Naive thymus-derived CD8-positive, alpha-beta T cell (primary cell): ENCODE results near the gene YIPF3. TPM values are rescaled to one million over a fixed set of nuclear protein-coding genes. Genes with fewer than 3 reads are reported as not detected.
"Not testable (repeated sequence)": the region's sequence is repeated elsewhere in the genome, so short reads cannot be mapped to it uniquely, and the experiment has no call there.

Source experiments
- ATAC-seq, 2 donors: fragments of 150-1000 bp; cut with Tn5 transposase in 1 of 2; sonication (Bioruptor Pico), chemical (Tn5 transposase) in 1 of 2; 1 replicate in 1 of 2; 2 replicates in 1 of 2; pipeline ENCODE4 v1.10.0; 2021; ENCODE audit warnings: mild to moderate bottlenecking in 2 of 2, moderate library complexity in 2 of 2
- POLR2A ChIA-PET: fragments of 350-600 bp; sonication (Branson Sonifier 250); formaldehyde crosslinking; loops from one replicate; lab custom pipeline; 2021; ENCODE audit warnings: antibody characterized with exemption; lab: Charles Lee
- DNase-seq, 10 donors: peaks; one replicate each; pipeline versions ENCODE4 v3.0.0 to v3.0.0-alpha.2; 2020 to 2022
- H3K27ac Mint-ChIP-seq, 10 donors: one replicate each; pipeline ENCODE4 v1.8.0; 2020 to 2022; ENCODE audit warnings: mild to moderate bottlenecking in 10 of 10, mixed read lengths in 10 of 10, moderate library complexity in 4 of 10, inconsistent platforms in 1 of 10
- H3K27me3 Mint-ChIP-seq, 5 donors: one replicate each; pipeline ENCODE4 v1.8.0; 2021 to 2022; ENCODE audit warnings: mixed read lengths in 5 of 5
- H3K36me3 Mint-ChIP-seq, 3 donors: one replicate each; pipeline ENCODE4 v1.8.0; 2020 to 2022; ENCODE audit warnings: mixed read lengths in 3 of 3, mild to moderate bottlenecking in 2 of 3, inconsistent platforms in 1 of 3
- H3K4me1 Mint-ChIP-seq, 4 donors: one replicate each; pipeline ENCODE4 v1.8.0; 2021 to 2022; ENCODE audit warnings: mixed read lengths in 4 of 4
- H3K4me3 Mint-ChIP-seq, 10 donors: one replicate each; pipeline ENCODE4 v1.8.0; 2020 to 2022; ENCODE audit warnings: mild to moderate bottlenecking in 10 of 10, mixed read lengths in 10 of 10, moderate library complexity in 6 of 10, inconsistent platforms in 1 of 10
- H3K9me3 Mint-ChIP-seq, 9 donors: one replicate each; pipeline ENCODE4 v1.8.0; 2020 to 2022; ENCODE audit warnings: mixed read lengths in 9 of 9, mild to moderate bottlenecking in 3 of 9, inconsistent platforms in 1 of 9, moderate library complexity in 1 of 9
- polyA plus RNA-seq, 3 donors: library from polyadenylated mRNA; unstranded; fragments of 300-500 nt; fragmentation: Illumina TruSeq; gene quantifications; one replicate each; pipeline ENCODE4 v1.2.3, GENCODE V29; 2021
- total RNA-seq, 8 experiments: library from RNA in 2 of 8; stranded (reverse) in 2 of 8; gene quantifications; one replicate each; pipeline ENCODE4 v1.2.3 and lab custom pipeline; 2021 to 2026

The YIPF3 gene
- total and polyA plus RNA-seq, 5 experiments from 2014 or later: 58.4 to 77.5 (median 70.4) TPM

- DNase-seq: peak in 1 of 10 donors; percentile 58
These were observed 8.1 kb downstream of the YIPF3 start for GRCh38 chr6:43508481-43509141.

GRCh38 chr6:43506667-43507471 is 9.9 kb downstream of the YIPF3 start:
- H3K4me1 Mint-ChIP-seq: peaks cover 10 to 34% (median 20%) of the 10 kb centered on the region in 4 donors
- no peak overlapping the region for H3K4me3 Mint-ChIP-seq
- ATAC-seq: peak; percentile 59 to 76
- H3K36me3 Mint-ChIP-seq: peaks cover 5 to 46% (median 6%) of the 10 kb centered on the region in 3 donors
- peak; percentile 61 to 86 (median 78) for DNase-seq
- peak overlapping the region in 7 of 10 donors; percentile 28 to 73 (median 55) for H3K27ac Mint-ChIP-seq
- H3K9me3 Mint-ChIP-seq: no peaks in the 10 kb centered on the region
- peaks cover 14 to 26% (median 18%) of the 10 kb centered on the region in 5 donors for H3K27me3 Mint-ChIP-seq
- POLR2A ChIA-PET: interaction anchor here (0.5 to 4.3 kb wide), 8 partner anchors 10 to 123 kb away, joined by 3 to 17 read pairs (median 4); partner anchors contain the start of genes ABCC10, DLK2, POLR1C and YIPF3

More at GRCh38 chr6:43508481-43509141, 8.1 kb downstream of the YIPF3 start:
- Mint-ChIP-seq H3K4me1 (peaks cover 12 to 39% (median 28%) of the 10 kb centered on the region in 4 donors), H3K27me3 (peaks cover 14 to 26% (median 18%) of the 10 kb centered on the region in 5 donors), H3K4me3 (peak overlapping the region; percentile 69 to 93 (median 84)), H3K36me3 (peaks cover 4 to 47% (median 6%) of the 10 kb centered on the region in 3 donors), H3K27ac (peak overlapping the region in 7 of 10 donors; percentile 11 to 91 (median 43)), H3K9me3 (no peaks in the 10 kb centered on the region)
- POLR2A ChIA-PET: interaction anchor here (4.3 kb wide), 1 partner anchor 8 kb away, joined by 17 read pairs; the partner anchor contains the start of genes POLR1C and YIPF3
- ATAC-seq: no peak

GRCh38 chr6:43506171-43506570 is 10.6 kb downstream of the YIPF3 start:
- POLR2A ChIA-PET: interaction anchor here (1.2 to 4.3 kb wide), 6 partner anchors 10 to 79 kb away, joined by 3 to 17 read pairs (median 4); partner anchors contain the start of genes ABCC10, DLK2, POLR1C and YIPF3
- ATAC-seq (no peak), DNase-seq (no peak)
- Mint-ChIP-seq H3K9me3 (no peaks in the 10 kb centered on the region), H3K36me3 (peaks cover 3 to 46% (median 10%) of the 10 kb centered on the region in 3 donors), H3K27me3 (peaks cover 14 to 26% (median 18%) of the 10 kb centered on the region in 5 donors), H3K4me3 (no peak overlapping the region), H3K4me1 (peaks cover 10 to 27% (median 17%) of the 10 kb centered on the region in 4 donors), H3K27ac (peak overlapping the region in 5 of 10 donors; percentile 28 to 73 (median 58))

DNA sequence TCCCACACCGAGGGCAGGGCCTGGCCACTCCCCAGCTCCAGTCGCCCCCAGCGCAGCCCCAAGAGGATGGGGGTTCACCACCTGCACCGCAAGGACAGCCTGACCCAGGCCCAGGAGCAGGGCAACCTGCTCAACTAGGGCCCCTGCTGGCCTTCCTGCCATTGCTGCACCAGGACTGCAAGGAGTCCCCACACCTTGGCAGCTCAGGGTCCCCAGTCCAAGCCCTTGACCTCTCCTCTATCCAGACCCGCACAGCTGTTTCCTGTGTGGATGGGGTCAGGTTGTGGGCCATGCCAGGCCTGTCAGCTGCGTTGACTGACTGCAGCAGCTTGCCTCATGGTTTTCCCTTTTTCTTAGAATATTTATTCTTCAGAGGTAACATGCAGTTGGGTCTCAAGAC is 11.0 kb downstream of the YIPF3 start:
- H3K27ac Mint-ChIP-seq: no peak overlapping the region
- peaks cover 10 to 26% (median 16%) of the 10 kb centered on the region in 4 donors for H3K4me1 Mint-ChIP-seq
- ATAC-seq (no peak), DNase-seq (no peak)
- peaks cover 3 to 45% (median 10%) of the 10 kb centered on the region in 3 donors for H3K36me3 Mint-ChIP-seq
- H3K9me3 Mint-ChIP-seq: no peaks in the 10 kb centered on the region
- POLR2A ChIA-PET: interaction anchor here (1.2 to 4.3 kb wide), 5 partner anchors 11 to 78 kb away, joined by 3 to 17 read pairs (median 5); partner anchors contain the start of genes ABCC10, DLK2, POLR1C and YIPF3
- H3K4me3 Mint-ChIP-seq: no peak overlapping the region
- H3K27me3 Mint-ChIP-seq: peaks cover 14 to 26% (median 17%) of the 10 kb centered on the region in 5 donors

GRCh38 chr6:43504756-43505593 is 11.8 kb downstream of the YIPF3 start:
- H3K27me3 Mint-ChIP-seq: peaks cover 14 to 26% (median 15%) of the 10 kb centered on the region in 5 donors
- POLR2A ChIA-PET: interaction anchor here (1.4 to 4.3 kb wide), 3 partner anchors 12 to 77 kb away, joined by 5 to 17 read pairs (median 13); partner anchors contain the start of genes ABCC10, DLK2, POLR1C and YIPF3
- H3K36me3 Mint-ChIP-seq: peaks cover 3 to 52% (median 10%) of the 10 kb centered on the region in 3 donors
- H3K9me3 Mint-ChIP-seq: no peaks in the 10 kb centered on the region
- H3K4me1 Mint-ChIP-seq: peaks cover 10 to 22% (median 13%) of the 10 kb centered on the region in 4 donors
- H3K4me3 Mint-ChIP-seq: no peak overlapping the region
- no peak for DNase-seq
- H3K27ac Mint-ChIP-seq: peak overlapping the region in 2 of 10 donors; percentile 2 to 51
- no peak for ATAC-seq

DNA sequence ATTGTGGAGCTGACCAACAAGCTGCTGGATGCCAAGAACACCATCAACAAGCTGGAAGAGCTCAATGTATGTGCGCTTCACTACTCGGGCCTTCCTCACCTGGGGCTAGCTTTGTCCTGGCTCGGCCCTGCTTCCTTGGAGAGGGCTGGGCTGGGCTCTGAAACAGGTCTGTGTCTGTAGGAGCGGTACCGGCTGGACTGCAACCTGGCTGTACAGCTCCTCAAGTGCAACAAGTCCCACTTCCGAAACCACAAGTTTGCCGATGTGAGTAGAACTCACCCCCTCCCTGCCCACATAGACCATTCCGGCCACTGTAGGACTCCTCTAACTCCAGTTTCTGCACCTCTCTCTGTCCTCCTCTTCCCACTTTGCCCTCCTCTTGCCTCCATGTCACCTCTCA is 13.3 kb downstream of the YIPF3 start:
- DNase-seq (no peak), ATAC-seq (no peak)
- peak overlapping the region in 1 of 10 donors; percentile 15 for H3K4me3 Mint-ChIP-seq
- POLR2A ChIA-PET: interaction anchor here (0.6 to 2.4 kb wide), 2 partner anchors 47 to 93 kb away, joined by 3 to 6 read pairs; no protein-coding TSS in a partner anchor
- no peaks in the 10 kb centered on the region for H3K9me3 Mint-ChIP-seq
- peaks cover 4 to 13% (median 8%) of the 10 kb centered on the region in 5 donors for H3K27me3 Mint-ChIP-seq
- H3K4me1 Mint-ChIP-seq: peaks cover 2 to 11% (median 7%) of the 10 kb centered on the region in 4 donors
- peaks cover 3 to 63% (median 5%) of the 10 kb centered on the region in 3 donors for H3K36me3 Mint-ChIP-seq
- peak overlapping the region in 4 of 10 donors; percentile 62 to 79 (median 73) for H3K27ac Mint-ChIP-seq

DNA sequence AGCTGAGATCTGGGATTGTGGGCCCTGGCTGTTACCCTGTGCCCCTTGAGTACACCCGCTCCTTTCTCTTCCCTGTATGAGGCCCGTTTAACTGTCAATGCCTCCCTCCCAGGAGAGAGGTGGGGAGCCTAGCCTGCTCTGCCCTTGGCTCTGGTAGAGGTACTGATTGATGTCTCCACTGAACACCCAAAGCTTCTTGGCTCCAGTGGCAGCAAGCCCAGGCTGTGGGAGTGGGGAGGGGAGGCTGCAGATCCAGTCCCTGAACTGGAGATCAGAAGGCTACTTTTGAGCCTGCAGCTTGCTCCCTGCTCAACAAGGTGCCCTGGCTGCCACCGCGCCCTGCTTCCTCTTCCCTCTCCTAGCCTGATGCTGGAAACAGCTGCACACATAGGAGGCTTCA is 14.1 kb downstream of the YIPF3 start:
- DNase-seq (no peak), ATAC-seq (no peak)
- Mint-ChIP-seq H3K4me1 (peaks cover 2 to 11% (median 7%) of the 10 kb centered on the region in 4 donors), H3K27me3 (peaks cover 0 to 5% (median under 1%) of the 10 kb centered on the region in 5 donors), H3K9me3 (no peaks in the 10 kb centered on the region), H3K27ac (peak overlapping the region in 3 of 10 donors; percentile 20 to 53 (median 51)), H3K36me3 (peaks cover 3 to 69% (median 5%) of the 10 kb centered on the region in 3 donors), H3K4me3 (no peak overlapping the region)
- POLR2A ChIA-PET: interaction anchor here (0.6 to 2.4 kb wide), 2 partner anchors 46 to 135 kb away, joined by 3 to 6 read pairs; no protein-coding TSS in a partner anchor

GRCh38 chr6:43500921-43501320 is 15.8 kb downstream of the YIPF3 start:
- Mint-ChIP-seq H3K27me3 (no peaks in the 10 kb centered on the region), H3K4me1 (peaks cover 0 to 3% (median 0%) of the 10 kb centered on the region in 4 donors), H3K4me3 (no peak overlapping the region), H3K36me3 (peaks cover 3 to 69% (median 5%) of the 10 kb centered on the region in 3 donors), H3K27ac (peak overlapping the region in 2 of 10 donors; percentile 14 to 76), H3K9me3 (no peaks in the 10 kb centered on the region)
- no peak for ATAC-seq
- no peak for DNase-seq
- POLR2A ChIA-PET: interaction anchor here (1.3 kb wide), 1 partner anchor 16 kb away, joined by 7 read pairs; the partner anchor contains the start of genes POLR1C and YIPF3

- Mint-ChIP-seq H3K4me3 (no peak overlapping the region), H3K36me3 (peaks cover 3 to 60% (median 5%) of the 10 kb centered on the region in 3 donors), H3K4me1 (peaks cover 8 to 18% (median 12%) of the 10 kb centered on the region in 4 donors), H3K27me3 (no peaks in the 10 kb centered on the region), H3K9me3 (no peaks in the 10 kb centered on the region), H3K27ac (peak overlapping the region in 3 of 10 donors; percentile 22 to 66 (median 45))
- no peak for DNase-seq
- POLR2A ChIA-PET: interaction anchor here (2.0 kb wide), 1 partner anchor 10 kb away, joined by 4 read pairs; no protein-coding TSS in a partner anchor
- no peak for ATAC-seq
These were observed 17.5 kb downstream of the YIPF3 start for GRCh38 chr6:43499028-43499815.

- POLR2A ChIA-PET: interaction anchor here (2.0 kb wide), 1 partner anchor 9 kb away, joined by 4 read pairs; no protein-coding TSS in a partner anchor
- not testable (repeated sequence) for H3K27me3 Mint-ChIP-seq, DNase-seq, H3K9me3 Mint-ChIP-seq, H3K4me3 Mint-ChIP-seq, ATAC-seq
- Mint-ChIP-seq H3K36me3 (peaks cover 0 to 51% (median 5%) of the 10 kb centered on the region in 3 donors), H3K4me1 (peaks cover 8 to 24% (median 21%) of the 10 kb centered on the region in 4 donors), H3K27ac (peak overlapping the region in 2 of 10 donors; percentile 45 to 51)
These were observed 18.4 kb downstream of the YIPF3 start for GRCh38 chr6:43498291-43498690.
